ENCODE results near the gene GTF3C6.
"Not testable (repeated sequence)": the region's sequence is repeated elsewhere in the genome, so short reads cannot be mapped to it uniquely, and the experiment has no call there.

The GTF3C6 gene, protein sequence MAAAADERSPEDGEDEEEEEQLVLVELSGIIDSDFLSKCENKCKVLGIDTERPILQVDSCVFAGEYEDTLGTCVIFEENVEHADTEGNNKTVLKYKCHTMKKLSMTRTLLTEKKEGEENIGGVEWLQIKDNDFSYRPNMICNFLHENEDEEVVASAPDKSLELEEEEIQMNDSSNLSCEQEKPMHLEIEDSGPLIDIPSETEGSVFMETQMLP

DNA sequence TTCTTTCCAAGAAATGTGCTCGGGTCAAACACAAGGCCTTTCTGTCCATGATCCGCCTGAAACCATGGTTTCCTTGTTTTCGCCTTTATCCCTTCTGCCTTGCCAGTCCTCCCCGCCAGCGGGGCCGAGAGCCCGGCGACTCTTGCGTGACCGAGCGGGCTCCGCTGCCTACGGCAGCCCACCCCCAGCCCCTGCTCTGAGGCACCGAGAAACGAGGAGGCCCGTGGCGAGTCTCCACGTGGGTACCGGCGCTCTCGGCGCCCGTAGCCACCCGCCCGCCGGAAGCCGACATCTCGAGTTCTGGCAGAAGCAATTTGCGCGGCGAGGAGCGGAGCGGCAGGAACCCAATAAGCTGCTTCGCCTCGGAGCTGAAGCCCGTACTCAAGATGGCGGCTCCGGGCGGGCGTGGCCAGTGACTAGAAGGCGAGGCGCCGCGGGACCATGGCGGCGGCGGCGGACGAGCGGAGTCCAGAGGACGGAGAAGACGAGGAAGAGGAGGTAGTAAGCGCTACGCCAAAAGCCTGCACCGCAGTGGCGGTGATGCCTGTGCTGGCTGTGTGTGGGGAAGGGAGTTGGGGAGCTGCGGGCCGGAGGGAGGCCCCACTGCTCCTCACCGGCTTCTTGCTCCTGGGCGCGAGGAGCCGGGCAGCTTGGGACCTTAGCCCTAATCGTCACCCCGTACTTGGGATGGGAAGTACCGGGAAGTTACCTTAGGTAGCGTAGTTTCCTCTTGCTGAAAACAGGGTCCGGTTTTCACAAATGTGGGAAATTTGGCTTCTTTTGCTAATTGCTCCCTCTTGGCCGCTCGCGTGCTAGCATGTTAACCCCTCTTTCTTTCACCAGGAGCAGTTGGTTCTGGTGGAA is at the start of gene GTF3C6:
TSS of gene GTF3C6 (plus strand) at position 378 of the 864 bp plus-strand sequence. CDS start at position 442, 64 bp downstream.
- DNase-seq (ENCODE audit: low read depth in 2 of 2) = peak; percentile 73 to 77

GRCh38 chr6:110930781-110931180 is 27.7 kb upstream of the GTF3C6 start:
- no peak for DNase-seq (ENCODE audit: low read depth in 2 of 2)

- no peak for DNase-seq (ENCODE audit: low read depth in 2 of 2)
Observed at GRCh38 chr6:110933912-110934311, 24.6 kb upstream of the GTF3C6 start.

GRCh38 chr6:110934381-110934898 is 24.1 kb upstream of the GTF3C6 start:
- DNase-seq (ENCODE audit: low read depth in 2 of 2) = no peak

- DNase-seq (ENCODE audit: low read depth in 2 of 2) = no peak
Observed at GRCh38 chr6:110935171-110935570, 23.3 kb upstream of the GTF3C6 start.

GRCh38 chr6:110938171-110938570 is 20.3 kb upstream of the GTF3C6 start:
- DNase-seq (ENCODE audit: low read depth in 2 of 2) = no peak

DNA sequence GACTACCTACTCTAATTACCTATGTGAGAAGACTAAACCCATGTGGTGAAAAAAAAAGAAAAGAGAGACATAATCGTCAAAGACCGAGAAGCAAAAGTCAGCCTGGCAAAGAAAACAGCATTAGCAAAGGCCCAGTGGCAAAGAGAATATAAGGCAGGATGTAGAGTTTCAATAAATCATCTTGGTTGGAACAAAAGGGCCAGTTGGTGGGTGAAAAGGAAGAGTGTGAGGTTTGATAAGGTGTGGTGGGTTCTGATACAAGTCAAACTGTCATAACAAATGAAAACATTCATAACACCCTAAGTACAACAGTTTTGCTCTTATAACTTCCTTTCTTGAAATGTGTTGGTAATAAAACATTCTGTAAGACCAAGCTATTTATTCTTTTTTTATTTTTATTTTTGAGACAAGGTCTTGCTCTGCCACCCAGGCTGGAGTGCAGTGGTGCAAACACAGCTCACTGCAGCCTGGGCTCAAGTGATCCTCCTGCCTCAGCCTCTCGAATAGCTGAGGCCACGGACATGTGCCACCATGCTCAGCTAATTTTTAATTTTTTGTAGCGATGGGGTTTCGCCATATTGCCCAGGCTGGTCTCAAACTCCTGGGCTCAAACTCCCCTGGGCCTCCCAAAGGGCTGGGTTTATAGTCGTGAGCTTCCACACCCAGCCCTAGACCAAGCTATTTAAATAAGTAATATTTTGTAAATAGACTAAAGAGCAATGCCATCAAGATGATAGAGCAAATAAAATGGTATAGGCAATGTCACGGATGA is 18.9 kb upstream of the GTF3C6 start:
- DNase-seq (ENCODE audit: low read depth in 2 of 2) = no peak

GRCh38 chr6:110944681-110945151 is 13.8 kb upstream of the GTF3C6 start:
- no peak for DNase-seq (ENCODE audit: low read depth in 2 of 2)

GRCh38 chr6:110946498-110946897 is 12.0 kb upstream of the GTF3C6 start:
- DNase-seq (ENCODE audit: low read depth in 2 of 2) = no peak

DNA sequence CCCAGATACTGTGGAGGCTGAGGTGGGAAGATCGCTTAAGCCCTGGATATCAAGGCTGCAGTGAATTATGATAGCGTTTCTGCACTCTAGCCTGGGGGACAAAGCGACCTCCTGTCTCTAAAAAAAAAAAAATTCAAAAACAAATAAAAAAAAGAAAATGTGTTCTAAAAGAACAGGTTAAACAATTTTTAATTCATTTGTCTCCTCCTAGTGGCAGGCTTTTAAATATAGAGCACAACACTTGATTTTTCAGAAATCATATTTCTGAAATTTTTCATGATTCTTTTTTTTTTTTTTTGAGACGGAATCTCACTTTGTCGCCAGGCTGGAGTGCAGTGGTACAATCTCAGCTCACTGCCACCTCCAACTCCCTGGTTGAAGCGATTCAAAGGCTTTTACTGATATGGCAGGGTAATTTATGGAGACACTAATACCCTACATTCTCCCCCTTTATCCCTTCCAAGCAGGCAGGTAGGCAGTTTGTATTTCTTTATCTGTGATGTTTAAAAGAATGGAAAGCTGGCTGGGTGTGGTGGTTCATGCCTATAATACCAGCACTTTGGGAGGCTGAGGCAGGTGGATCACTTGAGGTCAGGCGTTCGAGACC is 8.7 kb upstream of the GTF3C6 start:
- no peak for DNase-seq (ENCODE audit: low read depth in 2 of 2)

DNA sequence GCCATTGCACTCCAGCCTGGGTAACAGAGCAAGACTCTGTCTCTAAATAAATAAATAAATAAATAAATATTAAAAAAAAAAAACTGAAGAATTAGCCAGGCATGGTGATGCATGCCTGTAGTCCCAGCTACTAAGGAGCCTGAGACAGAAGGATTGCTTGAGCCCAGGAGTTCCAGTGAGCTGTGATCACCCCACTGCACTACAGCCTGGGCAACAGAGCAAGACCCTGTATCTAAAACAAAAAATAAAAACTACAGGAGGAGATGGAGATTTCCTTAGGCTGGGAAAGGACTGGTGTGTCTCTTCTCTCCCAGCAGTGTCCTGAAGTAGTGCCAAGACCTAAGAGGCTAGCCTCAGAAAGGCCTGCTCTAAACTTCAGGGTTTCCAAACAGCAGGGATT is 8.1 kb upstream of the GTF3C6 start:
- no peak for DNase-seq (ENCODE audit: low read depth in 2 of 2)

- DNase-seq (ENCODE audit: low read depth in 2 of 2) = no peak
Observed at GRCh38 chr6:110951008-110951407, 7.5 kb upstream of the GTF3C6 start.

DNA sequence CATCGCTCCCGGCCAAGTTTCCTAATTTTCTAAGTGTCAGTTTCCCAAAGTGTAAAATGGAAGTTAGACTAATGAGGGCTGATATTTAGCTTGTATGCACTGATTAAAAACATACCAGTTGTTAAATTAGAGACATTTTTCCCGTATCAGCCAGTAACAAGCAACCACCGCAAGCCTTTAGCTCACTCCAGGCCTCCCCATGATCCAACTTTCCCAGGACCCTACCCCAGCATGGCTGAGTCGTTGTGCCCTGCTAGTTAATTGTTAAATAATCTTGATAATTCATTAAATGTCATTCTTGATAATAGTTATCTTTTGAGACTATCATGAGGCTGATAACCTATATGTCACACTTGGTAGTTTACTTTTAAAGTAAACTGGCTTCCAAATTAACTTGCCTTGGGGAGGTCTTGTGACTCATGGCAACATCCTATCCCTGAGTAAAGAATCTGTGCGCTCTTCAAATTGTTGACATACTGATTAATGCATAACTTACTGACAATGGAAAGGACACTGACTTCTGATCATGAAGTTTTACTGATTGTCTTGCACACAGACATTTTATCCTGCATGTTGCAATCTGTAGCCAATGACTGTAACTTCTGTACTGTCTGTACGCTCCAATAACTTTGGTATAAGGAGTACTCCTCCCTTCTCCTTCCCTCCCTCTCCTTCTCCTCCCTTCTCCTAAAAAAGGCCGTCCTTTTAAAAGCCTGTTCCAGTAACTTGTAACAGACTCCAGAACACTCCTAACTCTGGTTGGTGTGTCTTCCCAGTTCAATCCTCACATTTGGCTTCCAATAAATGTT is 6.3 kb upstream of the GTF3C6 start:
- no peak for DNase-seq (ENCODE audit: low read depth in 2 of 2)

DNA sequence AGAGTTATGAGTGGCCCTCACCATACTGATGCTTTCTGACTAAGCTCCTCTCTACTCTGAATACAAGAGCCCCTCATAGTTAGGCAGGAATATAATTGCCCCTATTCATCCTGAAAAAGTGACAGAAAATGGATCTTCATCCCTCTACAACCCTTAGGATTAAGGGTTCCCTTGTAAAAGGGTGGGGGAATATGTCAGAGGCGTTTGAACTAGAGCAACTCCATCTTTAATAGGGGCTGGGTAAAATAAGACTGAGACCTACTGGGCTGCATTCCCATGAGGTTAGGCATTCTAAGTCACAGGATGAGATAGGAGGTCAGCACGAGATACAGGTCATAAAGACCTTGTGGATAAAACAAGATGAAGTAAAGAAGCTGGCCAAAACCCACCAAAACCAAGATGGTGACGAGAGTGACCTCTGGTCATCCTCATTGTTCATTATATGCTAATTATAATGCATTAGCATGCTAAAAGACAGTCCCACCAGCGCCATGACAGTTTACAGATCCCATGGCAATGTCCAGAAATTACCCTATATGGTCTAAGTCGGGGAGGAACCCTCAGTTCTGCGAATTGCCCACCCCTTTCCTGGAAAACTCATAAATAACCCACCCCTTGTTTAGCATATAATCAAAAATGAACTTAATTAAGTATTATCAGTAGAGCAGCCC is 4.7 kb upstream of the GTF3C6 start:
- DNase-seq (ENCODE audit: low read depth in 2 of 2) = no peak

GRCh38 chr6:110960014-110960390 is 1.5 kb downstream of the GTF3C6 start:
- DNase-seq (ENCODE audit: low read depth in 2 of 2) = no peak

DNA sequence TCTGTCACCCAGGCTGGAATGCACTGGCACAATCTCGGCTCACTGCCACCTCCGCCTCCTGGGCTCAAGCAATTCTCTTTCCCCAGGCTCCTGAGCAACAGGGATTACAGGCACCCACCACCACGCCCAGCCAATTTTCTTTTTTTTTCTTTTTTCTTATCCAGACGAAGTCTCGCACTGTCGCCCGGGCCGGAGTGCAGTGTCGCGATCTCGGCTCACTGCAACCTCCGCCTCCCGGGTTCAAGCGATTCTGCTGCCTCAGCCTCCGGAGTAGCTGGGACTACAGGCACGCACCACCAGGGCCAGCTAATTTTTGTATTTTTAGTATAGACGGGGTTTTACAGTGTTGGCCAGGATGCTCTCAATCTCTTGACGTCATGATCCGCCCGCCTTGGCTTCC is 4.1 kb downstream of the GTF3C6 start:
- DNase-seq (ENCODE audit: low read depth in 2 of 2) = not testable (repeated sequence)

- DNase-seq (ENCODE audit: low read depth in 2 of 2) = no peak
Observed at GRCh38 chr6:110965629-110966229, 7.2 kb downstream of the GTF3C6 start.

DNA sequence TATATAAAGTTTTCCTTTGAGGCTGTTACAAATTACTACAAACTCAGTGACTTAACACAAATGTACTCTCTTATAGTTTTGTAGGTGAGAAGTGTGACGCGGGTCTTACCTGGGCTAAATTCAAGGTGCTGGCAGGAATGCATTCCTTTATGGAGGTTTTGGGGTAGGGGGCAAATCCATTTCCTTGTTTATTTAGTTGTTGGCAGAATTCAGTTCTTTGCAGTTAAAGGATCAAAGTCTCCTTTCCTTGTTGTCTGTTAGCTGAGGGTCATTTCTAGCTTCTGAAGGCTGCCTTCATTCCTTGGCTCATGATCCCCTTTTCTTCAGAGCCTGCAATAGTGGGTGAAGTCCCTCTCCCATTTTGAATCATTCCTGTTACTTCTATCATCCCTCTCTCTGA is 10.2 kb downstream of the GTF3C6 start:
- not testable (repeated sequence) for DNase-seq (ENCODE audit: low read depth in 2 of 2)

DNA sequence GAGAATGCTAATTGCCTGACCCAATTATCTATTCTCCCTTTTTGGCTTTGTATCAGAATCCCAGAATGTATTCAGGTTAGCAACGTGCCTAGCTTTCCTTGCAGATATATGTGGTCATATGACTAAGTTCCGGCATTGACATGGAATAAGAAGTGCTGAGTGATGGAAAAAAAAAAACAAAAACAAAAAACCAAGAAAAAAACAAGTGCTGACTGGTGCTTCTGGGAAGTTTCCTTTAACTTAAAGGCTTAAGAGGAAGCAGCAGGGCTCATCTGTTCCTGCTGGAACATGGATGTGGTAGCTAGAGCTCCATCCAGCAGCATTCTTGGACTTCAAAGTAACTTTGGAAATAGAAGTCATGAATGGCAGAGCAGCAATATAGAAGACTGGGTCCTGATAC is 13.0 kb downstream of the GTF3C6 start:
- DNase-seq (ENCODE audit: low read depth in 2 of 2) = no peak

DNA sequence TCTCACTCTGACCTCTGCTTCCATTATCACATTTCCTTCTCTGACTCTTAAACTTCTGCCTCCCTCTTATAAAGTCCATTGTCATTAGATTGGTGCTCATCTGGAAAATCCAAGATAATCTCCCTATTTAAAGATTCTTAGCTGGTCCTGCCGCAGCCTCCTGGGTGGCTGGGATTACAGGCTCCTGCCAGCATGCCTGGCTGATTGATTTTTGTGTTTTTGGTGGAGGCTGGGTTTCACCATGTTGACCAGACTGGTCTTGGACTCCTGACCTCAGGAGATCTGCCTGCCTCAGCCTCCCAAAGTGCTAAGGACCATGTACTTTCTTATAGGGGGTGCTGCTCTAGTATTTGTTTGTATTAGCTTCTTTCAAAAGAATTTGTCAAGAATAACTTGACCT is 18.1 kb downstream of the GTF3C6 start:
- no peak for DNase-seq (ENCODE audit: low read depth in 2 of 2)

Data from stimulated activated CD4-positive, alpha-beta T cell treated with anti-CD3 and anti-CD28 coated beads, Interleukin-1b, Interleukin-23, amount 100 ng/mL, for 1 hour (primary cell).